Head of caudate nucleus (tissue), 42 donors: ENCODE data around the gene POLR2F.
"Not testable (repeated sequence)": the region's sequence is repeated elsewhere in the genome, so short reads cannot be mapped to it uniquely, and the experiment has no call there.

Experiments used
- DNase-seq, 42 donors: peaks; one replicate each; pipeline versions ENCODE4 v3.0.0 to v3.0.0-alpha.2; 2020 to 2021; ENCODE audit warnings: mixed read lengths in 7 of 42
- intact Hi-C: fragments of 100-400 bp; cut with DNase I; formaldehyde crosslinking; loops from one replicate; pipeline ENCODE4 v1.15.0; 2022

POLR2F gene

DNA sequence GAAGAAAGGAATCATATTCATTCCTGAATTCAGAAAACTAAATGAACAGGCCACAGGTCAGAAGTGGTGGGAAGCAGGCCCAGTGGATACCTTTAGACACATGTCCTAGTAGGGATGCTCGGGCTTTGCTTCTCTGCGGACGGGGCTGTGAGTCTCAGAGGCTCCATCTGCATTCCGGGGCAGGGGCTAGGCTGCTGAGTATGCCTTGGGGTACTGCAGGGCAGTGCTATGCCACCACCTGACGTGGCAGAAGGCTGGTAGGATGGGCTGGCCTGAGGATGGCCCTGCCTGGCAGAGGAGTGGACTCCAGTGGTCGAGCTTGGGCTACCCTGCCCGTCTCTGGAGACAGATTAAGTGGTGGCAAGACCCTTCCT, 9.7 kb upstream of the POLR2F start:
- intact Hi-C loops = no loop called here
- DNase-seq = no peak

DNA sequence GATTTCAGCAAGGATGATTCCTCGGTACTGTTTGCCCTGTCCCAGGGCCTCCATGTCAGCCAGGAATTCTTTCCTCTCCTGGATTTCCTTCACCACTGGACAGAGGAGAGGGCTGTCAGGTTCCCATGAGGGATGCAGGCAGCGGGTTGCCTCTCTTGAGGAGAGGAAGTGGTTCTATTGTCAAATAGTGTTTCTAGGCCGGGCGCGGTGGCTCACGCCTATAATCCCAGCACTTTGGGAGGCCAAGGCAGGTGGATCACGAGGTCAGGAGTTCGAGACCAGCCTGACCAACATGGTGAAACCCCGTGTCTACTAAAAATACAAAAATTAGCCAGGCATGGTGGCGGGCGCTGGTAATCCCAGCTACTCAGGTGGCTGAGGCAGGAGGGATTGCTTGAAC, 9.1 kb upstream of the POLR2F start:
- DNase-seq, intact Hi-C loops: not testable (repeated sequence)

DNA sequence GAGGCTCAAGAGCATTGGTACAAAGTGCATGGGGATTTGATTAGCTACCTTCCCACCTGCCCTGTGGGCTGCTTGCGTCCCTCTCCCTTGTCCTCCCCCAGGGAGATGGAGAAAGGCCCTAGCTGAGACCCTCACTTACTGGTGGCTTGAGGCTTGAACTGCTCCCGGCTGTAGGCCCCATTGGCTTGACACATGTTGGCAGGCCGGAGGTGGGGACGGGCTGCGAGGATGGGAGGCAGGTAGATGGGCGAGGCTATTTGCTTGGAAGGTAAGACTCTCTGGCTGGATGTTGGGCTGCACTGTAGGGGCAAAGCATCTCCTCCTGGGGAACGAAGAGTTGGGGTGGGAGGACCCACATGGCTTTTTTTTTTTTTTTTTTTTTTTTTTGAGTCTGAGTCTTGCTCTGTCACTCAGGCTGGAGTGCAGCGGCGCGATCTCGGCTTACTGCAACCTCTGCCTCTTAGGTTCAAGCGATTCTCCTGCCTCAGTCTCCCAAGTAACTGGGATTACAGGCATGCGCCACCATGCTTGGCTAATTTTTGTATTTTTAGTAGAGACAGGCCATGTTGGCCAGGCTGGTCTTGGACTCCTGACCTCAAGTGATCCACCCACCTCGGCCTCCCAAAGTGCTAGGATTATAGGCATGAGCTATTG, 6.2 kb upstream of the POLR2F start:
- intact Hi-C loops, DNase-seq: not testable (repeated sequence)

DNA sequence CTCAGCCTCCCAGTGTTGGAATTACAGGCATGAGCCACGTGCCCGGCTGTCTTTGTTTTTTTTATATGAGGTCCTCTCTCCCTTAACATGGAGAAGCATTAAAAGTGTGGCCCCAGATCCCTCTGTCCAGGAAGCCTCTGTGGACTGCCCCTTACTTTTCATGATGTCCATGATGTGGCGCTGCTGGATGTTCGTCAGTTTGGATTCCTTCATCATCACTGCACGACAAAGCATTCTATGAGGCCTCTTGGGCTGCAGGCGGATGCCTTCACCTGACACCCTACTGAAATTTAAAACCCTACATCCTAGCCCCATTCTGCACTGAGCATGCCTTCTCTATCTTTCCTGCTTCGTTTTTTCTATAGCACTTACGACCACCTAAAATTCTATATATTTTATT, 2.2 kb upstream of the POLR2F start:
- intact Hi-C loops = no loop called here
- DNase-seq = no peak

DNA sequence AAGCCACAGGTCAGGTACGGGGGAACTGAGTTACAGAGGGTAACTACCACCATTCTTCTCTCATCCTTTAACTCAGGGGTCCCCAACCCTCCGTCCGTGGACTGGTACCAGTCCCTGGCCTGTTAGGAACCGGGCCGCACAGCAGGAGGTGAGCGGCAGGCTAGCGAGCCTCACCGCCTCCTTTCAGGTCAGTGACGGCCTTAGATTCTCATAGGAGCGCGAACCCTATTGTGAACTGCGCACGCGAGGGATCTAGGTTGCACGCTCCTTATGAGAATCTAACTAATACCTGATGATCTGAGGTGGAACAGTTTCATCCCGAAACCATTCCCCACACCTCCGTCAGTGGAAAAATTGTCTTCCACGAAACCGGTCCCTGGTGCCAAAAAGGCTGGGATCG, 870 bp upstream of the POLR2F start:
- intact Hi-C loops, DNase-seq: not testable (repeated sequence)

DNA sequence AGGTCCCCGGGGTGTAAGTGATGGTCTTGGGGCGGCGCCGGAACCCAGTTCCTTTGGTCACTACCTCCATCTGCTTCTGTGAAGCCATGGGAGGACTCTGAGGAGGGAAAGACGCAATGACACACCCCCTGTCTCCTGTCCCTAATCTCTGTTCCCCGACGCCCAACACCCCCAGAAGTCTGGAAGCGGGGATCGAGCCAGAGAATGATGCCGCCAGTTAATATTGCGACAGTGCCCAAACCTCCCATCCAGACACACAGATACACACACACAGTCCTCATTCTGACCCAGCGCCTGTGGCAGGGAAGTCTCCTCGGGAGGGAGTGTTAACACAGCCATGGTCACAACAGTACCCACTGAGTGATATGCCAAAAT, 450 bp upstream of the POLR2F start:
- intact Hi-C loops = no loop called here
- DNase-seq = peak in 7 of 42 donors; percentile 7 to 43 (median 33)

DNA sequence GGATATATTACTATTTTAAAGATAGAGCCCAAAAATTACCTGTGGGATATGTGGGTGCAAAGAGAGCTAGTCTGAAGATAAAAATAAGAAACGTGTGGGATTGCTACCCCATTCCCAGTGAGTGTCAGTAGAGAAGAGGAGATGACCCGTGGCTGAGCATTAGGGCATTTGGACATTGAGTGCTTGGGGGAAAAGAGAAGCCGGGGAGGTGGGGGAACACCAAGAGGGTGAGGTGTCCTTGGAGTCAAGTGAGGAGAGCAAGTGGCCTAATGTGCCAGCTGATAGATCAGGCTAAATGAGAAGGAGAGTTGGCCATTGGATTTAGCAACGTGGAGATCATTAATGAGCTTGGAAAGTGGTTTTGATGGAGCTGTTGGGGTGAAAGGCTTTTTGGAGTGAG, 1.2 kb downstream of the POLR2F start:
- intact Hi-C loops = no loop called here
- DNase-seq = no peak

DNA sequence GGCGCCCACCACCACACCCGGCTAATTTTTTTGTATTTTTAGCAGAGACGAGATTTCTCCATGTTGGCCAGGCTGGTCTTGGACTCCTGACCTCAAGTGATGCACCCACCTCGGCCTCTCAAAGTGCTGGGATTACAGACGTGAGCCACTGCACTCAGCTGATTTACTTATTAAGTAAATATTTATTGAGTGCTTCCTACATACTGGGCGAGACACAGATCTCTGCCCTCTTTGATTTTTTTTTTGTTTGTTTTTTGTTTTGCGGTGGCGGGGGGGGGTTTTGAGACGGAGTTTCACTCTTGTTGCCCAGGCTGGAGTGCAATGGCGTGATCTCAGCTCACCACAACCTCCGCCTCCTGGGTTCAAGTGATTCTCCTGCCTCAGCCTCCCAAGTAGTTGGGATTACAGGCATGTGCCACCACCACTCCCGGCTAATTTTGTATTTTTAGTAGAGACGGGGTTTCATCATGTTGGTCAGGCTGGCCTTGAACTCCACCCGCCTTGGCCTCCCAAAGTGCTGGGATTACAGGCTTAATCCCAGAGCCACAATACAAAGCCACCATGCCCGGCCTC, 2.4 kb downstream of the POLR2F start:
- intact Hi-C loops, DNase-seq: not testable (repeated sequence)

DNA sequence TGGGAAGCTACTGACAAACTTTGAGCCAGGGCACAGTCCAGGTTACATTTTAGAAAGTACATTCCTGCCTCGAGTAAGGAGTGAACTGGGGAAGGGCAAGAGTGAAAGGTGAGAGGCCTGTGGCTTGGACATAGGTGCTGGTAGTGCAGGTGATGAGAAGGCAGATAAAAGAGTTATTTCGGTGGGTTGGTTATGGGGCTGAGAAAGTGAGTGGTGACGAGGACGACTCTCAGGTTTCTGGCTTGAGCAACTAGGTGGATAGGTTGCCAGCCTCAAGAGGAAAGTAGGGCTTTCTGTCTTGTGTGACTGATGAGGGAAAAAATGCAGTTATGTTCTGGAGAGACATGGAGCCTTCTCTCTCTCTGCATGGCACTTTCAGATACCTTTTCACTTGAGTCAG, 3.7 kb downstream of the POLR2F start:
- DNase-seq = no peak
- intact Hi-C loops = no loop called here

DNA sequence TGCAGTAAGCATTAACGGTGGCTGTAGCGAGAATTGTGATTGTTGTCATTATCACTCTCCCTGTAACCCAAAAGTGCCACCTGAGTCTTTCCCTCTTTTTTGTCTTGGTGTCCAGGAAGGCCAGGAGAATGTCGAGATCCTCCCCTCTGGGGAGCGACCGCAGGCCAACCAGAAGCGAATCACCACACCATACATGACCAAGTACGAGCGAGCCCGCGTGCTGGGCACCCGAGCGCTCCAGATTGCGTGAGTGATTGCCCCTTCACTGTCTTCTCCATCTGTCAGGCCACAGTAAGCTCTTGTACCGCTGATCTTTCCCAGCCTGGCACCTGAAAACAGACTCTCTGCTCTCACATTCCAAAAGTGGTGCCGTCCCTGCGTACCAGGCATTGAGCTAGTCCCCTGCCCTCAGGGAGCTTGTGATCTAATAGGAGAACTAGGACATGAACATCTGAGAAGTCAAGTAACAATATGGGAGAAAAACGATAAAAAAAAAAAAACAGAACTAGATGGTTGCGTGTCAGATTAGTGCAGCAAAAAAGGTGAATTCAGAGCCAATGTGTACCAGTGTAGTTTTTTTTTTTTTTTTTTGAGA, 5.8 kb downstream of the POLR2F start:
- DNase-seq = no peak
- intact Hi-C loops = no loop called here

DNA sequence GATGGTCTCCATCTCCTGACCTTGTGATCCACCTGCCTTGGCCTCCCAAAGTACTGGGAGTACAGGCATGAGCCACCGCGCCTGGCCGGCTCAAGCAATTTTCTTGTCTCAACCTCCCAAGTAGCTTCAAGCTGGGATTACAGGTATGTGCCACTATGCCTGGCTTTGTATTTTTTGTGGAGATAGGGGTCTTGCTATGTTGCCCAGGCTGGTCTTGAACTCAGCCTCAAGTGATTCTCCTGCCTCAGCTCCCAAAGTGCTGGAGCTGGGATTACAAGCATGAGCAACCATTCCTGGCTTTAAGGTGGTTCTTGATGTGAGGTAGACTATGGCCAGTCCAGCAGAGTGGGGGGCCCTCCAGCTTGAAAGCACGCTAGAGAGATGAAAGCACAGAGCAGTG, 7.6 kb downstream of the POLR2F start:
- no peak for DNase-seq
- intact Hi-C loops = loop anchor here (10.0 kb wide), 1 partner anchor 146 kb away; no protein-coding TSS in a partner anchor

DNA sequence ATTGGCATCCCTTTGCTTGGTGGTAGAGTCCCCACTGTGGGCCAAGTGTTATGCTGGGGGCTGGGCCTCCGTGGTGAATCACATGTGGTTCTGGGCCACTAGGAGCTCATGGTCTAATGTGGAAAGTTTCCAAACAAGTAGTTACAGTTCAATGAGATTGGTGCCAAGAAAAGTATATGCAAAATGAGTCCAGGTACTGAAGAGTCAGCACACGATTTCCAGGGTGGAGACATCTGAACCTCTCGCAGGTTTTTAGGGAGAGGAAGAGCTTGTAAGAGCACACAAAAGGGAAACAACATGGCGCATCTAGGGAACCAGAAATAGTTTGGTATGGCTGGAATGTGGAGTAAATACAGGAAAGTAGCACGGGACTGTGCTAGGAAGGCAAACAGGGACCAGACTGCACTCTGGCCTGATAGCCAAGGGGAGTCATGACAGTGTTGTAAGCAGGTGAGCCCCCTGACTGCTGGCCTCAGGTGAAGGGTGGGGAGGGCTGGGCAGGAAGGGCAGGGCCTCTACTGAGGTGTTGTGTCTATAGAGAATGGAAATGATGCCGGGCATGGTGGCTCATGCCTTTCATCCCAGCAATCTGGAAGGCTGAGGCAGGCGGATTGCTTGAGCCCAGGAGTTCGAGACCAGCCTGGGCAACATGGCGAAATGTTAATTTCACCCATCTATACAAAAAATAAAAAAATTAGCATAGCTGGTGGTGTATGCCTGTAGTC, 12.6 kb downstream of the POLR2F start:
- intact Hi-C loops = loop anchor here (10.0 kb wide), 1 partner anchor 151 kb away; no protein-coding TSS in a partner anchor
- no peak for DNase-seq

DNA sequence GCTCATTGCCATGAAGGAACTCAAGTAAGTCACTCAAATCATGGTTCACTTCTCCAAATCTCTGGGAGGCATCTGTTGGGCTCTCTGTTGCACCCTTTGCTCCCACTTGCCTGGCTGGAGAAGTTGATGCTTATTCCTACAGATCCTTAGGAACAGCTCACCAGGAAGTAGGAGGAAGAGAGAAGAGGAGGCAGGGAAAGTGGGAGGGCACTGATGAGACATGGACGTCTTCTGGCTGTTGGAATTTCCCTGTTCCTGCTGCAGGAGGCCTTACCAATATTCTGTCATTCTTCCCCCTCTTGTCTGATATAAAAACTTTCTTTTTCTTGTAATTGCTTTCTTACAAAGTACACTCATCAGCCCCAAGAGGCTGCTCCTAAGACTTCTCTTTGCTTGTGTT, 13.6 kb downstream of the POLR2F start:
- intact Hi-C loops = loop anchor here (10.0 kb wide), 1 partner anchor 152 kb away; no protein-coding TSS in a partner anchor
- DNase-seq = peak in 10 of 42 donors; percentile 52 to 80 (median 63)

DNA sequence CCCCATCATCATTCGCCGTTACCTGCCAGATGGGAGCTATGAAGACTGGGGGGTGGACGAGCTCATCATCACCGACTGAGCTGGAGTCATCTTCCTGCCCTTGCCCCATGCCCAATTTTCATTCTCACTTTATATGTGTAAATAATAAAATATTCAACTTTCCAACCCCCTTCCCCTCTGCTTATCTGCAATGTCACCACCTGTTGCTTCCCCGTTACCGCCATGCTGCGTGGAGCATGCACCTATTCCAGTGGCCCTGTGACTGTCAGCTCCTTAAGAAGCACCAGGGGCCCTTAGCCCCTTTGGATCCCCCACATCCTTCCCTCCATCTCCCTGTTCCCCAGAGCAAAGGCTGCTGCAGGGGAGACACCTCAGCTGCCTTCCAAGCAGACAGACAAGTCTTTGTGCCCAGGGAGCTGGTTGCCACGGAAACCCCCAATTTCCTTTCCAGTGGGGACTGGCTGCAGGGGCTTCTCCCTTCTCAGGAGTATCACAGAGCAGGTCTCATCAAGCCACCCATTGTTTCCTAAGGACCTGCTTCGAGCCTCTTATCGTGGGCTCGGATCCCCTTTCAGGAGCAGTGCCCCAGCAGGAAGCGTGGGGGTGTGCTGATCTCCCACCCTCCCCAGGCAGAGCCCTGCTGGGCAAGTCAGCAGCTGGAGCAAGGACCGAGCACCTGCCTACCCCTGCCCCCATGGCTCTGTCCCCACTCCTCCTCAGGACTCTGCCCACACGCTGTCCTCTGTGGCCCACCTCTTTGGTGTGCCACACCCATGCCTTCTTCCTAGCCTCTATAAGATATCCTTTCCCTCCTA, 14.3 kb downstream of the POLR2F start:
- DNase-seq = peak in 6 of 42 donors; percentile 21 to 59 (median 42)
- intact Hi-C loops = loop anchor here (10.0 kb wide), 1 partner anchor 153 kb away; no protein-coding TSS in a partner anchor

DNA sequence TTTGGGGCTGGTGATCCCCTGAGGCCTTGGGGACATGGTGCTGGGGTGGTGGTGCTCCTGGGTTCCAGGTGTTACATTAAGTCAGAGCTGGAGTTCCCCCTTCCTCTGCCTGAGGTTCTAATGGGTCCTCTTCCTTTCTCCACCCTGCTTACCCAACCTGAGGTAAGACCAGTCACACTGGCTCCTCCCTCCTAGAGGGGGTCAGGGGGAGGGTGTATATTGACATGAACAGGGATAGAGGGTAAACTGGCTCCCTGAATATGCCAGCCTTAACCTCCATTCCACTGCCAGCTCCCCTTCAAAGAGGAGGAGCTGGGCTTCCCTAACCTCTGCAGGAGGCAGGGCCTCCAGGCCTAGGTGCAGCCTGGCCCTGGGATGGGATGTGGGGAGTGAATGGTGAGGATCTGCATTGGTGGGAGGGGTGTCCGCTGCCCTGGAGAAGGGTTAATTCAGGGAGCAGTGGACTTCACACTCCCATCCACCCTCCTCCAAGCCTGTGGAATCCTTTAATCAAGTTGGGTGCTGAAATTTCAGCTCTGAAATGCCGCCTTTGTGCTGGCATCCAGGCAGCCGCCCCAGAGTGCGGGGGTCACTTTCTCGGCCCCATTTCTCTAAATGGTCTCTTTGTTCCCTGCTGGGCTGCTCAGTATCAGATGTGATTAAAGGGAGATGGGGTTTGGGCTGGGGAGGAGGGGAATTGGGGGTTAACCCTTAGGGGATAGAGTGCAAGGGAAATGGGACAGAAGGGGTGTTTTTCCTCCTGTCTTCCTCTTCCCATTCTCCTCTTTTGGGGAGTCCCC, 15.2 kb downstream of the POLR2F start:
- DNase-seq = peak; percentile 59 to 92 (median 81)

DNA sequence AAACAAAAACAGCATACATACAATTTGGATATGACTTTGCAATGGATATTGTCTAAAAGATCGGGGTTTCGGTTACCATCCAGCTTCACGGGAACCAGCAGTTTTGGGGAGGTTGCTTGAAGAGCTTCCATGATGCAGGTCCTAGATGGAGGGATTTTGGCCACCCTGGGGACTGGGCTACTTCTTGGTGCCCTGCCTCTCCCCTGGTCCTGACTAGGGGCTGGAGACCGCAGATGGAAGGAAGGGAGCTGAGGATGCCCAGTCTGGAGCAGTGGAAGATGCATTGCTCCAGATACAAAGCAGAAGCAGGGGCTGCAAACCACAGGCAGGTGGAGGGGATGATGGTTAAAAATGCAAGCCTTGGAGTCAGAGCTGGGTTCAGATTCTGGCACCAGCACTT, 17.4 kb downstream of the POLR2F start:
- intact Hi-C loops = no loop called here

More for the DNA sequence above, 15.2 kb downstream of the POLR2F start:
- intact Hi-C loops = loop anchor here (10.0 kb wide), 1 partner anchor 154 kb away; no protein-coding TSS in a partner anchor

DNA sequence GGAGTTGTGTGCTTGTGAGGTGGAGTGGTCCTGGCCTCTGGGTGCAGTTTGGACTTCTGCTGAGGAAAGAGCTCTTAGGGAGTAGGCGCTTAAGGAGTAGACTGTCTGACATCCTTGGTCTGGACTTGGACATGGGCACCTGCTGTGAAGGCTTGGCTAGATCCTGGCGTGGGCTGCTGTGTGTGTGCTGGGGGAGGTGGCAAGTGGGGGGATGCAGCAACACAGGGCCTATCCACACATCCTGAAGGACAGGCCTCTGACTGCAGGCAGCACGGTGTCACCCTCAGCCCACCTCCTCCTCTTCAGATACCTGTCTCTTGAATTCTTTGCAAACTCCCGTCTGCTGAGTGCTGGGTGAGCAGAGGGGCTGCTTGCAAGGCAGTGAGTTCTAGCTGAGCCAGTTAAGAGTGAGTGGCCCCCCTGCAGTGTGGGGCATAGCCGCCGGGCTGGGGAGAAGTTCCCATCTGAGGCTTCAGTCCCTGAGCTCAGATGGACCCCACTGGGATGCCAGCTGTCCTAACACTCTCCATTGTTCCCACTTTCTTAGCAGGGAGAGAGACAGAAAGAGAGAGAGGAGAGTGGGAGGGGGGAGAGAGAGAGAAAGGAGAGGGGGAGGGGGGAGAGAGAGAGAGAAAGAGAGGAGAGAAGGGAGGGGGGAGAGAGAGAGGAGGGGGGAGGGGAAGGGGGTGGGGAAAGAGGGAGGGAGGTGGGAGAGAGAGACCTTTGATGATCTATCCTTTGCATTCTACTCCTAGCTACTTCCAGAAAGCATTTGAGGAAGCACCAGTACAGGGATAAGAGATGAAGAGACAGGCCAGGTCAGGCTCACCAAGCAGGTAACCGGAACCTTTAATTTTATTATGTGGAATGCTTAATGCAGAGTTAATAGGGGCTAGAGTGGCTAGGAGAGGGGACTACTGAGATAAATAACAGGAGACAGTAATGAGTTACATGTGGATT, 18.3 kb downstream of the POLR2F start:
- peak in 5 of 42 donors; percentile 54 to 65 (median 62) for DNase-seq
- intact Hi-C loops = no loop called here

More for the DNA sequence above, 17.4 kb downstream of the POLR2F start:
- peak in 1 of 42 donors; percentile 45 for DNase-seq
